Cardiac muscle cell (in vitro differentiated cells and primary cell): ENCODE measurements around the gene CTNNA2. TPM values are rescaled to one million over a fixed set of nuclear protein-coding genes. Genes with fewer than 3 reads are reported as not detected.

Experiments
- DNase-seq, 2 donors: peaks; one replicate each; pipeline versions ENCODE4 v3.0.0 to v3.0.0-alpha.2; 2010 to 2017; ENCODE audit warnings: low read depth in 1 of 2, low spot score in 1 of 2
- H3K27ac ChIP-seq: fragments of 200-600 bp; sonication (generic); 2 replicates; pipeline ENCODE4 v1.5.1; 2016
- H3K27me3 ChIP-seq: fragments of 200-600 bp; sonication (generic); 2 replicates; pipeline ENCODE4 v1.6.0; 2016; ENCODE audit warnings: control low read depth
- H3K36me3 ChIP-seq: fragments of 200-600 bp; sonication (generic); 2 replicates; pipeline ENCODE4 v1.5.1; 2016; ENCODE audit warnings: control low read depth
- H3K4me1 ChIP-seq: fragments of 200-600 bp; sonication (generic); 2 replicates; pipeline ENCODE4 v1.8.1; 2017; ENCODE audit warnings: low read depth, mild to moderate bottlenecking, mixed run types
- H3K4me3 ChIP-seq: fragments of 200-600 bp; sonication (generic); 2 replicates; pipeline ENCODE4 v1.5.1; 2016; ENCODE audit warnings: mild to moderate bottlenecking
- H3K9me3 ChIP-seq: fragments of 200-600 bp; sonication (generic); 2 replicates; pipeline ENCODE4 v1.5.1; 2017; ENCODE audit warnings: low read depth, mild to moderate bottlenecking, control low read depth
- CTCF ChIP-seq: IDR thresholded peaks from 2 replicates; pipeline ENCODE4 v1.5.1; 2012; ENCODE audit warnings: low read depth, mild to moderate bottlenecking, low read length
- polyA plus RNA-seq: library from polyadenylated mRNA; unstranded; fragments of >200 nt; fragmentation: Nextera tagmentation; extraction: Ambion mirVana; gene quantifications from 2 replicates; pipeline ENCODE4 v1.2.1, GENCODE V29; 2016
- total RNA-seq: library from RNA; depleted of rRNA; stranded (reverse); fragments of >200 nt; gene quantifications from 2 replicates; pipeline ENCODE4 v1.2.3, GENCODE V29; 2016

CTNNA2 gene
- total and polyA plus RNA-seq, 2 experiments from 2014 or later, result 7.4 to 17.4 TPM

GRCh38 chr2:80476535-80477117 lies 963.8 kb downstream of the CTNNA2 start:
- peak in 1 of 2 donors; percentile 35 for DNase-seq
- H3K4me1 ChIP-seq, result peaks cover 12% of the 10 kb centered on the region
- TF ChIP-seq CTCF, result no peak
- H3K36me3 ChIP-seq, result no peaks in the 10 kb centered on the region
- H3K4me3 ChIP-seq, result no peak overlapping the region
- no peaks in the 10 kb centered on the region for H3K27me3 ChIP-seq
- no peaks in the 10 kb centered on the region for H3K9me3 ChIP-seq
- peak overlapping the region; percentile 32 for H3K27ac ChIP-seq

- TF ChIP-seq CTCF, result no peak
- no peaks in the 10 kb centered on the region for H3K27me3 ChIP-seq
- H3K36me3 ChIP-seq, result no peaks in the 10 kb centered on the region
- no peak for DNase-seq
- no peak overlapping the region for H3K4me3 ChIP-seq
- no peaks in the 10 kb centered on the region for H3K9me3 ChIP-seq
- H3K27ac ChIP-seq, result no peak overlapping the region
- no peaks in the 10 kb centered on the region for H3K4me1 ChIP-seq
These were observed 969.4 kb downstream of the CTNNA2 start for GRCh38 chr2:80482276-80482675.

GRCh38 chr2:80489717-80490116 lies 976.9 kb downstream of the CTNNA2 start:
- peak in 1 of 2 donors; percentile 24 for DNase-seq
- TF ChIP-seq CTCF, result no peak

GRCh38 chr2:80490964-80491363 lies 978.1 kb downstream of the CTNNA2 start:
- DNase-seq, result no peak
- H3K36me3 ChIP-seq, result no peaks in the 10 kb centered on the region
- peaks cover 20% of the 10 kb centered on the region for H3K4me1 ChIP-seq
- no peak overlapping the region for H3K4me3 ChIP-seq
- no peak overlapping the region for H3K27ac ChIP-seq
- H3K27me3 ChIP-seq, result no peaks in the 10 kb centered on the region
- no peak for TF ChIP-seq CTCF
- no peaks in the 10 kb centered on the region for H3K9me3 ChIP-seq

More at GRCh38 chr2:80489717-80490116, 976.9 kb downstream of the CTNNA2 start:
- no peaks in the 10 kb centered on the region for H3K9me3 ChIP-seq
- H3K36me3 ChIP-seq, result no peaks in the 10 kb centered on the region
- H3K27me3 ChIP-seq, result no peaks in the 10 kb centered on the region
- H3K4me1 ChIP-seq, result peaks cover 11% of the 10 kb centered on the region
- H3K27ac ChIP-seq, result no peak overlapping the region
- H3K4me3 ChIP-seq, result no peak overlapping the region

- DNase-seq, result no peak
- Histone ChIP-seq H3K4me3 (no peak overlapping the region), H3K27ac (no peak overlapping the region), H3K9me3 (no peaks in the 10 kb centered on the region), H3K4me1 (peaks cover 21% of the 10 kb centered on the region), H3K36me3 (no peaks in the 10 kb centered on the region), H3K27me3 (no peaks in the 10 kb centered on the region)
- TF ChIP-seq CTCF, result no peak
These were observed 983.5 kb downstream of the CTNNA2 start for GRCh38 chr2:80496346-80496745.
